DMS153 (cell line): Measurements from ENCODE around the gene MEIS3.

Source experiments
- DNase-seq: peaks from one replicate; lab custom pipeline; 2025; lab: John Stamatoyannopoulos, UW

Gene MEIS3

DNA sequence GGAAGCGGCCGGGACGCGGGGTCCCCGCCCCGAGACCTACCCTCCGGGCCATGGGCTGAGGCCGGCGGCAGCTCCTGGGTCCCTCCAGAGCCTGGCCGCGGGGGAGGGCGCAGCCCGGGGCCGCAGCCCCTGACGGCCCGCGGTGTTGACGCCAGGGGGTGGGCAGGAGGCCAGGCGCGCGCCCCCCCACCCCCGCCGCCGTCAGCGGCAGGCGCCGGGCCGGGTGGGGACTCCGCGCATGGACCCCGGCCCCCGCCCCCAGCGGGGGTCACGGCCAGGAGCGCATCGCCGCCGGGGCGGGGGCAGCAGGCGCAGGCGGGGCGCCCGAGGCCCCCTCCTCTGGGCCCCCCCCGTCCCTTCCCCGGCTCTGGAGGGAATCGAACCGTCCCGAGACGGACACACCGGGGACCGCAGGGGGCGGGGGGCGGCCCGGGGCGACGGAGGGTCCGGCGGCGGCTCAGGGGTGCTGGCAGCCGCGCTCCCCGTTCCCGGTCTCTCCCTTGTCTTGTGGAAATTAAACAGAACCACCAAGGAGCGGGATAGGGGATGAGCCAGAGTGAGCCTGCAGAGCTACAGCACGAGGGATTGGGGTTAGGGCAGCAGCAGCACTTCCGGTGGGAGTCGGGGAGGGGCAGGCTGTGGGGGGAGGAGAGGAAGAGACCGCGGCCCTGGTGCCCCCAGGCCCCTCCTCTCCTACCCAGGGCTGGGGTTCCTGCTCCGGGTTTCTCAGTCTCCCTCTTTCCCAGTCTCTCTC is at the start of gene MEIS3:
Gene MEIS3, minus strand, starts transcription at position 498 of the 754 bp plus-strand sequence. Its CDS starts 446 bp downstream, at position 52.
- no peak for DNase-seq

- DNase-seq, result no peak
These were observed 48.6 kb upstream of the MEIS3 start for GRCh38 chr19:47467914-47468313.

- no peak for DNase-seq
These were observed 46.6 kb upstream of the MEIS3 start for GRCh38 chr19:47465957-47466356.

DNA sequence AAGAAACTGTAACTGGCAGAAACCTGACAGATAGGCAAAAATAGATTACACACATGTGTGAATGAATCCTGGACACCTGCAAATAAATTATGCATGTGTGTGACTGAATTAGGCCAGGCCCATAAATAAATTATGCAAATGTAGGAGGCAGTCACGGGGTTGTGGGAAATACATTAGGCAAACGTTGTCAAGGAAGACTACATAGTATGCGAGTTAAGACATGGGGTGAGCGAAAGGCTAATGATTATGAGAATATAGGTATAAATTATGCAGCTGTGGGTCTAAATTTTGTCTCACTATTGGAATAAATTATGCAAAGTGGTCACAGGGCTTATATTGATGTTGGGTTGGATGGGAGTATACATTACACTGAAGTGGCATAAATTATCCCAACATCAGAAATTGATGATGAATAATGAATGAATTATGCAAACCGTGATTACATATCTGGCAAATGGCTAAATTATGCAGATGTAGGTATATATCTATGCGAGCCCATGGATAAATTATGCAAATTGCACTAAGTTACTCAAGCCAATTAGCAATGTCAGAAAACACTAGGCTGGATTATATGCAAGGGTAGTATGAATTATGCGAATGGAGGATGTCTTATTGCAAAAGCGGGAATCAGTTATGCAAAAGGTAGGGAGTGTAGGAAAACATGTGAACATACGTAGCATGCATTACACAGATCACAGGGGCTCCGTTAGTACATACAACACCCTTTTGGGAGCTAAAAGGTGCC is 45.5 kb upstream of the MEIS3 start:
- no peak for DNase-seq

DNA sequence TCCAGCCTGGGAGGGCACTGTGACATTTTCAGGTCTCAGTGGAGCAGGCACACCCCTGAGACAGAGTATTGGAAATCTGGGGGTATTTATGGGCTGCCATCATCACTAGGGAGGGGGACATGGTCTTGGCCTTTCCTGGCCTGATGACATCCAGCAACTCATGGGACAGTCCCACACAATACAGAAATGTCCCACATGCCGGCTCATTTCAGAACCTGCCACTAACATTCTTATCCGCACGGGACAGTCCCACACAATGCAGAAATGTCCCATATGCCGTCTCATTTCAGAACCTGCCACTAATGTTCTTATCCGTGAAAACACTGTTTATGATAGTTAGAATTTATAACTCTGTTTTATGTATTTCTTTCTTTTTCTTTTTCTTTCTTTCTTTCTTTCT is 42.5 kb upstream of the MEIS3 start:
- DNase-seq, result no peak

DNA sequence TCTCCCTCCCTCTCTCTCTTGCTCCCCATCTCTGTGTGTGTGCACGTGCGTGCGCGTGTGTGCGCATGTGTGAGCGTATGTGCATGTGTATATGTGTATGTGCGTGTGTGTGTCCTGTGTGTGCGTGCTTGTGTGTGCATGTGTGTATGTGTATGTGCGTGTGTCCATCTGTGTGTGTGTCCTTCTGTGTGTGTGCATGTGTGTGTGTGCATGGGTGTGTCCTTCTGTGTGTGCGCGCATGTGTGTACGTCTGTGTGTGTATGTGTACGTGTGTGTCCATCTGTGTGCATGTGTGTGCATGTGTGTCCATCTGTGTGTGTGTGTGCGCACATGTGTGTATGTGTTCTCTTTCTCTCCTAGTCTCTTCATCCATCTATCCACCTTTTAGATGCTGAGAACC is 40.1 kb upstream of the MEIS3 start:
- no peak for DNase-seq

DNA sequence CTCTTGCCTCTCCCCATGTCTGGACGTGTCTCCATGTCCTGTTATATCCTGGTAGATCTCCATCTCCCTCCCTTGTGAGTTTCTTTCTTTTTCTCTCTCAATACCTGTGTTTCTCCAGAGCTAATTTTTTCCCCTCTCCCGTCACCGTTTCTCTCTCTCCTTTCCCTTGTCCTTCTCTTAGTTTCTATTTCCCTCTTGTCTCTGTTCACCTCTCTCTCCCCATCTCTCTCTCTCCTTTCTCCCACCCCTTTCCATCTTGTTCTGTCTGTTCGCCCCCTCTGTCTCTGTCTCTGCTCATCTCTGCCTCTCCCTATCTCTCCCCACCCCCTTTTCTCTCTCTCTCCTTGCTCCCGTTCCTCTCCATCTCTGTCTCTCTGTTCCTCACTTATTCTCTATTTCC is 39.3 kb upstream of the MEIS3 start:
- DNase-seq, result no peak

DNA sequence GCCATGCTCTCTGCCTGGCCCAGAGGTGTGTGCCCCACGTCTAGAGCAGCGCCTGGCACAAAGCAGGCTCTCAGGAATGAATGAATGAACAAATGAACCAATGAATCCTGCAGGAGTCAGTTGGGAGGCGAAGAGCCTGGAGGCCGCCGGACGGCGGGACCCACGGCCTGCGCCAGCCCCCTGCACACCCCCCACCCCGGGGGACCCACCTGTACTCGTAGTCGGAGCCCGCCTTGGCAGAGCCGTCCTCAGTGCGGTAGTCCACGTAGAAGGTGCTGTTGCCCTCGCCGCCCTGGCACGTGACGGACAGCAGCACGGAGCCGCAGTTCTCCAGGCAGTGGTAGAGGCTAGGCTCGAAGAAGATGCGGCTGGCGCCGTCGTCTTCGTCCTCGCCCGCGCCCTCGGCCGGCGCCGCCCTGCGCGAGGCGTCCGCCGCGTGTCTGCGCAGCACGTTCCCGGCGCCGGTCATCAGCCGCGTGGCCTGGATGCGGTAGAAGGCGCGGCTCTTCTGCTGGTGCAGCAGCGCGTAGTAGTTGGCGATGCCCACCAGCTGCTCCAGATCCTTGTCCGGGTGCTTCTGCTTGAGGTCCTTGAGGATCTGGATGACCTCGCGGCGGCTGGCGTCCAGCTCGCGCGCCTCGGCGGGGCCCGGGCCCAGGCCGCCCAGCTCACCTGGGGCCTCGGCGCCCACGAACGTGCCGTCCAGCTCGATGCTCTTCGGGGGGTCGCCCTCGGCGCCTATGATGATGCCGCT is 37.6 kb upstream of the MEIS3 start:
- no peak for DNase-seq

DNA sequence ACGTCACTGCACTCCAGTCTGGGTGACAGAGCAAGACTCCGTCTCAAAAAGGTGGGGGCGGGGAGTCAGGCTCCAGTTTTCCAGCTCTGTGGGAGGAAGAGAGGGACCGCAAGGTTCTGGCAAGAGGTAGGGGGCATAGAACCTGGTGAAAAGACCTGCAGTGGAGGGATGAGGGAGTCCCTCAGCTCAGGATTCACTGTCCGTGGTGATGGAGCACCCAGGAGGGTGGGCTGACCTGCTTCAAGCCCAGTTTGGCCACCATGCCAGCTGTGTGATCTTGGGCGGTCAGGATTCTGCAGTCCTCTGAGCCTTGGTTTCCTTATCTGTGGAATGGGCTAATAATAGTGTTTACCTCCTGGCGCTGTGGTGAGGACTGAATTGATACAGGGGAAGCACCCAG is 31.2 kb upstream of the MEIS3 start:
- DNase-seq, result no peak

DNA sequence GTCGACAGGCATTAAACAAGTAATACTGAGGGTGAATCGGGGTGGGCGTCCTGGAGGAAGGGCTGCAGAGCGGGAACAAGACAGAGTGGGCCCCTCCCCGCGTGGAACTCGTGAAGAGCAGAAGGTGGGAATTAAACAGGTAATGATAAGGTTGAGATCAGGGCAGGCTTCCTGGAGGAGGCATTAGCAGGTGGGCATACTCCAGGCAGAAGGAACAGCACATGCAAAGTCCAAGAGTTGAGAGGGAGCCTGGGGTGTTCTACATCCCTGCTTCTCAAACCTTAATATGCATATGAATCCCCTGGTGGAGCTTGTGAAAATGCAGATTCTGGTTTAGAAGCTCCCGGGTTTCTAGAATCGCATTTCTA is 29.0 kb upstream of the MEIS3 start:
- DNase-seq, result no peak

DNA sequence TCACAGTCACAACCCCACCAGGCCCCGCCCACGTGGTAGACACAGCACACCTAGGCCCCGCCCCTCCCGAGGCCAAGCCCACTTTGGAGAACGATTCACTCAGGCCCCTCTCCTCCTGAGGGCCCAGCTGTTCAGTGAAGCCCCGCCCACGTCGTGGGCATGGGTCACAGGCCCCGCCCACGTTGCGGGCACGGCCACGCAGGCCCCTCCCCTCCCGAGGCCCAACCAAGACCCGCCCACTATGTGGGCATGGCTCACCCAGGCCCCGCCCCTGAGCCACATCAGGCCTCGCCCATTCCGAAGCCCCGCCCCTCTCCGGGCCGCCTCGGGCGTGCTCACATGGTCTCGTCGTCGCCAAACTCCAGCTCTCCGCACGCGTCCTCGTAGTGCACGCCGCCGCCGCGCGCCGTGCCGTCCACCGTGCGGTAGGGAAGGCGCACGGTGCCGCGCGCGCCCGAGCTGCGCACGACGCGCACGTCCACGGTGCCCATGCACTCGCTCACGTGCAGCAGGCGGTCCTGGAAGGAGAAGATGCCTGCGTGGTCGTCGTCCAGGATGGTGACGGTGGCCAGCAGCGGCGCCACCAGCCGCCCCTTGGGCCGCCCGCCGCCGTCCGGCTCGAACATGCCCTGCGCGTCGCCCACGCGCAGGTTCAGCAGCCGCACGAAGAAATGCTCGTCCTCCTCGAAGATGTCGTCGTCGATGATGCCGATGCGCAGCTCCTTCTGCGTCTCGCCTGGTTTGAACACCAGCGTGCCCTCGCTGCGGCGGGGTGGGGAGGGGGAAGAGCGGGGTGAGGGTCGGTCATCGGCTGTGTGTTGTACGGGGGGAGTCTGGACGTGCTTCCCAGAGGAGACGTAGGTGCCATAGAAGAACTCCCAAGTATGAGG is 28.4 kb upstream of the MEIS3 start:
- peak; percentile 89 for DNase-seq

DNA sequence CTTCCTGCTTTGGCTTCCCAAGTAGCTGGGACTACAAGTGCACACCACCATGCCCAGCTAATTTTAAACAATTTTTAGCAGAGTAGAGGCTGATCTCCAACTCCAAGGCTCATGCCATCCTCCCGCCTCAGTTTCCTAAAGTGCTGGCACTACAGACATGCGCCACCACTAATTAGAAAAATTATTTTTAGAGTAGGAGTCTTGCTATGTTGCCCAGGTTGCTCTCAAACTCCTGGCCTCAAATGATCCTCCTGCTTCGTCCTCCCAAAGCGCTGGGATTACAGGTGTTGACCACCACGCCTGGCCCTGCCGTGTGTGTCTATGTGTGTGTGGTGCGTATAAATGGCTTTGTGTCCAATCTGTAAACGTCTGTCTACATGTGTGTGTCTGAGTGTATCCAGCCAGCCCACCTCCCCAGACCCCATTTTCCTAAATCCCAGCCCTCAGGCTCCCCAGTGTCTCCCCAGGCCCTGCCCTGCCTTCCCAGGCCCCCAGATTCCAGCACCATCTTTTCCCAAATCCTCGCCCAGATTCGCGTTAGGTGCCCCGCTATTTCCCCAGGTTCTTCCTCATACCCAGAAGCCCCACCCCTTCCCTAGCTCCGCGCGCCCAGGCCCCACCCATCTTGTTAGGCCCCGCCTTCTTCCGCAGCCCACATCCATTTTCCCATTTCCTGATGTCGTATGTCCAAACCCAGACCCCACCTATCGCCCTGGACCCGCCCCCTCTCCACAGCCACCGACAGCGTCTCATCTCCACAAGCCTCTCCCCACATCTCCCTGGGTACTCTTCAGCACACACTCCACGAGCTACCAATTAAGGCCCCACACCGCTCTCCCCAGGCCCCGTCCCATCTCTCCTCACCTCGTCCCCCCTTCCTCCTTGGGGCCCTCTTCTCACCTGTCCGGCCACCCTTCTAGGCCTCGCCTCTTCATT is 27.5 kb upstream of the MEIS3 start:
- peak; percentile 87 for DNase-seq

DNA sequence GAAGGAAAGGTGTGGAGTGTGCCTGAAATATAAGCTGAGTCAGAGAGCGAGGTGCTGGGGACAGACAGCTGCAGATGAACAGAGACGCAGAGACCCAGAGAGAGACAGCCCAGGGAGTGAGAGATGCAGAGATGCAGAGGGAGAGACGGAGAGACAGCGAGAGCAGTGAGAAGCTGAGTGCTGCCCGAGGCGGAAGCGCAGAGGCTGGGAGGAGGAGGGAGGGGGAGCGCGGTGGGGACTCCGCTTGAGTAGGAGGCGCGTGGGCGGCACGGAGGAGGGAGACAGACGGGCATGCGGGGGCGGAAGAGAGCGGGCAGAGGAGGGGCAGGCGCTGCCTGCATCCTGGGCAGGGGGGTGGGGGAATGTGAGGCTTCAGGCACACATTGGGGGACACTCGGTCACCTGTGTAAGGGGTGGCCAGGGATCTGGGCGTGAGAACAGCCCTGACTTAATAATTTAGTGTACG is 26.6 kb upstream of the MEIS3 start:
- DNase-seq, result peak; percentile 47

DNA sequence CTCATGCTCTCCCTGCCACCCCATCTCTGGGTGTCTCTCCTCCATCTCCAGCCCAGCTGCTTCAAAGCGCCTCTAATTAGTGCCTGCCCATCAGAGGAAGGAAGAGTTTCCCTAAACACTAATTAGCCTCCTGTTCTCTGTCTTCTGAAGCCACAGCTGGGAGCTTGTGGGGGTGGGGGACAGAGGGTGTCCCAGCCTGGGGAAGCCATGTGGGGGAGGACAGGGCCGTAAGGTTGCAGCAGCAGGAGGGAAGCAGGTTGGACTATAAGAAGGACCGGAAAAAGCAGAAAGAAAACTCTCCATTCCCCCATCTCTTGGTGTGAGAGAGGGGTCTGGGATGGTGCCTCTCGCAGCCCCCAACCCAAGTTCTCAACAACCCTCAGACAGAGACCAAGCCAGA is 26.2 kb upstream of the MEIS3 start:
- DNase-seq, result no peak

DNA sequence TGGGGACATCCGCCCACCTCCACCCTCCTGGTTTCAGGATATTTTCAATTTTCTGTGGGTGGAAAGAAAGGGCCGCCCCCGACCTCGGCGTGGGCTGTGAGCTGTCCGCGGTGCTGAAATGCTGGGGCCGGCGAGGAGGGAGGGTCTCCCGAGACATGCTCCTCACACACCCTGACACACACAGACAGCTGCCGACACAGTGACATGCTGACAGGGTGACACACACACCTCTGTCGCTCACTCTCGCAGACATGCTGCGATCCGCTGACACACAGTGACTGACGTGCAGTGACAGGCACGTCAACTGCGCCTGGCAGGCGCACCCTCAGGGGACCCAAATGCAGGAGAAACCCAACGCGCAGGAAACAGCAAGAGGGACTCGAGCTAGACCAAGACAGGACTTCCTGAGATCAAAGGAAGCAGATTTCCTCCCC is 25.1 kb upstream of the MEIS3 start:
- no peak for DNase-seq

DNA sequence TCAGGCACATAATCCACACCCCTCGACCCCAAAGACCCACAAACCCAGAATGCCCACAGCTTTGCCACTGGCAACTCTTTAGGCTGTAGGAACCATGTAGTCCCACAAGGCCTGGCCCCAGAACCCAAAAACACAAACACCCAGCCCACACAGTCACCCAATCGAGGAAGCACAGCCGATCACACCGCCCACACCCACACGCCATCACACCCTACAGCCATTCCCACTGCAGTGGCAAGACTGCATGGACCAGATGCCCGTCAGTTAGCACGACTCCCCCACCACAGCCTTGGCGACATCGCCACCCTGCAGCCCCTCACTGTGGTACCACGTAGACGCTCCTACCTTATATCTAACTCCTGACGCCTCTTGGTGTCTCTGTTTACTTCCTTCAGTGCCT is 24.0 kb upstream of the MEIS3 start:
- no peak for DNase-seq

DNA sequence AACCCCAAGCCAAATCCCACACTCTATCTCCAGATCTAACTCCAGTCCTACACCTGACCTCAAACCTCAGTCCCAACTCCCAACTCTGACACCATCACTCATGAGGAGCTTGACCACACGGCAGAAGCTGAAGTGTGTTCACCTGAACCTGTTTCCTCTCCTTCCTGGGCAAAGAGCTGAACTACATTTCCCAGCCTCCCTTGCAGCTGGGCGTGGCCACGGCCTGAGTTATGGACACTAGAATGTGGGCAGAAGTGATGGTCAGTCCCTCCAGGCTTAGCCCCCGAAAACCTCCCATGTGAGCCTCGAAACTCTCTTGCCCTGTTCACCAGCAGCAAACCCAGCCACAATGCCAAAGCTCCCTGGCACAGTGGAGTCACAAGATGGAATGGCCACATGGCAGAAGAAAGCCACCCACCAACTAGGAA is 19.5 kb upstream of the MEIS3 start:
- no peak for DNase-seq

GRCh38 chr19:47437500-47437899 is 18.2 kb upstream of the MEIS3 start:
- no peak for DNase-seq

DNA sequence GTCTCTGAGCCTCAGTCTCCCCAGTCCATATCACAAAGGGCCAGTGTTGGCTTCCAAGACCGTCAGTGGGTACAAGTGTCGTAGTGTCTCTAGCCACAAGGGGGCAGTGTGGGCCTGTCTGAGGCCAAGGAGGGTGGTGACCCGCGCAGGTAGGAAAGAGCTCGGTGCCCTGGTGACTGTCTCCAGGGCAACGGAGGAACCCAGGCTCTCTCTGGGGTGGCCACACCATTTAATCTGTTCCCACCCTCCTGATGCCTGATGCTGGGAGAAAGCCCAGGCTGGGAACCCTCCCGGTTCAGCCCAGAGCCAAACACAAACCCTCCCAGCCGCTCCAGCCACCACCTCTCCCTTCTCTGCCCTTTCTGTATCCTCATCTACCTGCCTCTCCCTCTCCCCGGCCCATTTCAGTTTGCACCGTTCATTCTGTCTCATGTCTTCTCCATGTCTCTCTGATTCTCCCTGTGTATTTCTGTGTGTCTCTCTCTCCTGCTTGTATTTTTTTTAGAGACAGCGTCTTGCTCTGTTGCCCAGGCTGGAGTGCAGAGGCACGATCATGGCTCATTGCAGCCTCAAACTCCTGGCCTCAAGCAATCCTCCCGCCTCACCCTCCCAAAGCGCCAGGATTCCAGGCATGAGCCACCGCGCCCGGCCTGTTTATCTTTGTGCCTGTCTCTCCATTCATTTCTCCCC is 17.5 kb upstream of the MEIS3 start:
- DNase-seq, result peak; percentile 66

DNA sequence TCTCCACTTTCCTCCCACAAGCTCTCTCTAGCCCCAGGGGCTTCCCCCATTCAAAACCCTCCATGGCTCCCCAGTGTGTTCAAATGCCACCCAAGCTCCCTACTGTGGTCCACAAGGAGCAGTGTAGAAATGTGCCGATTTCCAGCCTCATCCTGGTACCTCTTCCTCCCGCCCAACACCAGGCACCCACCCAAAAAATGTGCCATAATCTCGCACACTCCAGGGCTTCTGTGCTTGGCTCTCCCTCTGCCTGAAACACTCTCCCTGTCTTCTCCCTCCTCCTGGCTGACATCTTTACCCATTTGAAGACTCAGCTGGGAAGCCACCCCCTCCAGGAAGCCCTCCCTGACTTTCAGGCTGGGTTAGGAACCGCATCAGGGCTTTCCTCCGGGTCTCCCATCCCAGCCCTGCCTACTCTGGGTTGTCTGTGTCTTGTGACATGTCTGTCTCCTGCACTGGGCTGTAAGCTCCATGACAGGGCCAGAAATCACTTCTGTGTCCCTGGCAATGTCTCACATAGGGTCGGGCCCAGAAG is 16.6 kb upstream of the MEIS3 start:
- no peak for DNase-seq
